ENCODE results near the gene SLC6A13. TPM values are rescaled to one million over a fixed set of nuclear protein-coding genes. Genes with fewer than 3 reads are reported as not detected.

The SLC6A13 gene
- polyA plus RNA-seq, 2 of the 4 experiments (the other 2 are of a cell fraction) = 0.43 to 0.49 TPM

- ATAC-seq = peak in 1 of 2 experiments; percentile 36; a peak in 3 of 6 replicates
- ChIA-PET POLR2A (no interaction called here), CTCF (interaction anchor here (0.8 to 1.9 kb wide), 3 partner anchors 8 to 24 kb away, joined by 3 to 7 read pairs (median 5); no protein-coding TSS in a partner anchor)
- FAIRE-seq = no peak
- Histone ChIP-seq H3K4me3 (no peak overlapping the region), H3K4me2 (no peak overlapping the region), H3K4me1 (peaks cover 18% of the 10 kb centered on the region), H3K27ac (peak overlapping the region in 1 of 2 experiments; percentile 58; a peak in 2 of 6 replicates), H3K9me3 (no peaks in the 10 kb centered on the region)
- TF ChIP-seq MAZ (IDR thresholded peaks at IDR 0.05; ENCODE audit: borderline replicate concordance, low read depth, low read length) (no peak), BCL3 (IDR thresholded peaks at IDR 0.05) (no peak), PBX3 (IDR thresholded peaks at IDR 0.05) (no peak), NPAS2 (CRISPR knock-in tag; IDR thresholded peaks at IDR 0.05; ENCODE audit: borderline replicate concordance) (no peak), GATA3 (IDR thresholded peaks at IDR 0.05; ENCODE audit: borderline replicate concordance) (no peak), NFE2L2 (conservative IDR thresholded peaks at IDR 0.05; ENCODE audit: low read length) (no peak), ZC3H11A (IDR thresholded peaks at IDR 0.05) (no peak), HDAC2 (IDR thresholded peaks at IDR 0.05) (no peak)
- DNase-seq (ENCODE audit: low read depth in 1 of 2, low spot score in 1 of 2) = no peak
- WGBS (ENCODE audit: missing lambda C conversion rate) = 67% methylated on average over 12 of the region's 12 CpGs
These were observed 49.1 kb downstream of the SLC6A13 start for GRCh38 chr12:213527-213932.

GRCh38 chr12:212715-213526 is 49.7 kb downstream of the SLC6A13 start:
- ATAC-seq (peak in 1 of 2 experiments; percentile 27; a peak in 3 of 6 replicates), FAIRE-seq (no peak), DNase-seq (ENCODE audit: low read depth in 1 of 2, low spot score in 1 of 2) (no peak)
- H3K27ac ChIP-seq = 0 out of 6 replicates have a peak overlapping the region, but pooled peaks of 1 of the 2 experiments have one; percentile 8
- peak overlapping the region; percentile 31; the same call in 2 of the 3 replicates for H3K4me2 ChIP-seq
- no peak overlapping the region for H3K4me3 ChIP-seq
- H3K9me3 ChIP-seq = no peaks in the 10 kb centered on the region
- 56% methylated on average over 14 of the region's 22 CpGs for WGBS (ENCODE audit: missing lambda C conversion rate)
- peaks cover 18% of the 10 kb centered on the region for H3K4me1 ChIP-seq
- CTCF ChIA-PET = interaction anchor here (0.7 to 1.9 kb wide), 6 partner anchors 8 to 23 kb away, joined by 3 to 9 read pairs (median 6); no protein-coding TSS in a partner anchor
- TF ChIP-seq HOXB13 (CRISPR knock-in tag; IDR thresholded peaks at IDR 0.05; ENCODE audit: low read depth) = no peak
- no peak for TF ChIP-seq RARB (CRISPR knock-in tag; IDR thresholded peaks at IDR 0.05)
- no peak for TF ChIP-seq EHF (CRISPR knock-in tag; IDR thresholded peaks at IDR 0.05)
- no peak for TF ChIP-seq POLR2AphosphoS2 (conservative IDR thresholded peaks at IDR 0.05; ENCODE audit: low read length)
- TF ChIP-seq JUNB (IDR thresholded peaks at IDR 0.05) = no peak
- POLR2A ChIA-PET = no interaction called here

GRCh38 chr12:212415-212714 is 50.3 kb downstream of the SLC6A13 start:
- ChIA-PET CTCF (interaction anchor here (0.7 to 1.9 kb wide), 5 partner anchors 9 to 23 kb away, joined by 3 to 9 read pairs (median 7); no protein-coding TSS in a partner anchor), POLR2A (no interaction called here)
- DNase-seq (ENCODE audit: low read depth in 1 of 2, low spot score in 1 of 2) (no peak), ATAC-seq (no peak), FAIRE-seq (no peak)
- TF ChIP-seq ATOH8 (CRISPR knock-in tag; IDR thresholded peaks at IDR 0.05; ENCODE audit: low read depth) = no peak
- TF ChIP-seq NPAS2 (CRISPR knock-in tag; IDR thresholded peaks at IDR 0.05; ENCODE audit: borderline replicate concordance) = no peak
- TF ChIP-seq POLR2AphosphoS2 (conservative IDR thresholded peaks at IDR 0.05; ENCODE audit: low read length) = no peak
- TF ChIP-seq HOXA7 (CRISPR knock-in tag; IDR thresholded peaks at IDR 0.05) = no peak
- TF ChIP-seq REST (IDR thresholded peaks at IDR 0.05) = no peak
- no peak for TF ChIP-seq FOSB (CRISPR knock-in tag; IDR thresholded peaks at IDR 0.05)
- TF ChIP-seq ESRRA (IDR thresholded peaks at IDR 0.05; ENCODE audit: borderline replicate concordance, low read length) = no peak
- TF ChIP-seq E2F6 (IDR thresholded peaks at IDR 0.05; ENCODE audit: borderline replicate concordance, low read depth) = no peak
- peaks cover 18% of the 10 kb centered on the region for H3K4me1 ChIP-seq
- 0 out of 6 replicates have a peak overlapping the region, but pooled peaks of 1 of the 2 experiments have one; percentile 8 for H3K27ac ChIP-seq
- WGBS (ENCODE audit: missing lambda C conversion rate) = 84% methylated on average over 8 of the region's 8 CpGs
- H3K9me3 ChIP-seq = no peaks in the 10 kb centered on the region
- H3K4me3 ChIP-seq = no peak overlapping the region
- H3K4me2 ChIP-seq = no peak overlapping the region
